ENCODE measurements around the gene MTMR3.

Gene MTMR3

GRCh38 chr22:29871684-29872083 is 11.3 kb upstream of the MTMR3 start:
- TF ChIP-seq, protein P1, sequence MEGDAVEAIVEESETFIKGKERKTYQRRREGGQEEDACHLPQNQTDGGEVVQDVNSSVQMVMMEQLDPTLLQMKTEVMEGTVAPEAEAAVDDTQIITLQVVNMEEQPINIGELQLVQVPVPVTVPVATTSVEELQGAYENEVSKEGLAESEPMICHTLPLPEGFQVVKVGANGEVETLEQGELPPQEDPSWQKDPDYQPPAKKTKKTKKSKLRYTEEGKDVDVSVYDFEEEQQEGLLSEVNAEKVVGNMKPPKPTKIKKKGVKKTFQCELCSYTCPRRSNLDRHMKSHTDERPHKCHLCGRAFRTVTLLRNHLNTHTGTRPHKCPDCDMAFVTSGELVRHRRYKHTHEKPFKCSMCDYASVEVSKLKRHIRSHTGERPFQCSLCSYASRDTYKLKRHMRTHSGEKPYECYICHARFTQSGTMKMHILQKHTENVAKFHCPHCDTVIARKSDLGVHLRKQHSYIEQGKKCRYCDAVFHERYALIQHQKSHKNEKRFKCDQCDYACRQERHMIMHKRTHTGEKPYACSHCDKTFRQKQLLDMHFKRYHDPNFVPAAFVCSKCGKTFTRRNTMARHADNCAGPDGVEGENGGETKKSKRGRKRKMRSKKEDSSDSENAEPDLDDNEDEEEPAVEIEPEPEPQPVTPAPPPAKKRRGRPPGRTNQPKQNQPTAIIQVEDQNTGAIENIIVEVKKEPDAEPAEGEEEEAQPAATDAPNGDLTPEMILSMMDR (conservative IDR thresholded peaks at IDR 0.05; ENCODE audit: low read depth, low read length): no peak
- no peak overlapping the region for H3K4me3 ChIP-seq (ENCODE audit: low read depth, low read length)
- DNase-seq (ENCODE audit: low read depth): peak; percentile 15

- no peak overlapping the region for H3K4me3 ChIP-seq (ENCODE audit: low read depth, low read length)
- no peak for DNase-seq (ENCODE audit: low read depth)
- TF ChIP-seq, protein P1 (conservative IDR thresholded peaks at IDR 0.05; ENCODE audit: low read depth, low read length): no peak
These were observed 10.7 kb upstream of the MTMR3 start for GRCh38 chr22:29872144-29872893.

- no peak overlapping the region for H3K4me3 ChIP-seq (ENCODE audit: low read depth, low read length)
- no peak for DNase-seq (ENCODE audit: low read depth)
- TF ChIP-seq, protein P1 (conservative IDR thresholded peaks at IDR 0.05; ENCODE audit: low read depth, low read length): no peak
These were observed 10.0 kb upstream of the MTMR3 start for GRCh38 chr22:29872989-29873388.

- no peak for DNase-seq (ENCODE audit: low read depth)
- TF ChIP-seq, protein P1 (conservative IDR thresholded peaks at IDR 0.05; ENCODE audit: low read depth, low read length): no peak
These were observed 9.0 kb upstream of the MTMR3 start for GRCh38 chr22:29873943-29874342.

GRCh38 chr22:29877620-29878019 is 5.4 kb upstream of the MTMR3 start:
- TF ChIP-seq, protein P1 (conservative IDR thresholded peaks at IDR 0.05; ENCODE audit: low read depth, low read length): no peak
- peak; percentile 64 for DNase-seq (ENCODE audit: low read depth)
- no peak overlapping the region for H3K4me3 ChIP-seq (ENCODE audit: low read depth, low read length)

More at GRCh38 chr22:29873943-29874342, 9.0 kb upstream of the MTMR3 start:
- no peak overlapping the region for H3K4me3 ChIP-seq (ENCODE audit: low read depth, low read length)

DNA sequence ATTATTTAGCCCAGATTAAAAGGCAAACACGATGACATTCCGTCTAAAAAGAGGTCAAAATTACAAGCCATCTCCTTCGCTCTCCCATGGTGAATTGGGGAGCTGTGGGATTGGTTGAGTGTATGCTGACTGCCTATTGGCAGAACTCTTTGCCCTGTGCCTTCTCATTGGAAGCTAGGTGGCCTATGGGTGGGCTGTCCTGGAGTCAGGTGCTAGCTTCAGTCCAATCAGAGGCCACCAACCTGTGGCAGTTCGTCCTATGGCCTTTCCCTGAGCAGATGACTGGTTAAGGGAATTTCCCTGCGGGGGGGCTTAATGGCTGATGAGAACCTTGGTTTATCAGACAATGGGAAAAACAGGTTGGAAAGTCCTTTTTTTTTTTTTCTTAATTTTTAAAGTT is 3.2 kb upstream of the MTMR3 start:
- TF ChIP-seq, protein P1 (conservative IDR thresholded peaks at IDR 0.05; ENCODE audit: low read depth, low read length): no peak
- no peak for DNase-seq (ENCODE audit: low read depth)
- no peak overlapping the region for H3K4me3 ChIP-seq (ENCODE audit: low read depth, low read length)

DNA sequence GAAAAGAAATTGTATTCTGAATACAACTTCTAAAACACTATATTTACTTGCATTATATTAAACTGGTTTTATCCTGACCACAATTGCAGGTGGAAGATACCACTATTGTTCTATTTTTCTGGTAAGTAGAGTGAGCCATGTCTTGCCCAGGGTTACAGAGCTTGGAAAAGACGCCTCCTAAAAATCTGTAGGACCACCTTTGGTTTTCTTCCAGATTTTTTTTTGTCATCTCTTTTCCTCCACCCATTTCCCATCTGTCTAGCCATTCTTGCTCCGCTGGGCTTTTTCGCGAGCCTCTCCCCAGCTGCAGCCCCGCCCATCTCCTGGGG is 294 bp upstream of the MTMR3 start:
- DNase-seq (ENCODE audit: low read depth): no peak
- peak overlapping the region; percentile 20 for H3K4me3 ChIP-seq (ENCODE audit: low read depth, low read length)
- TF ChIP-seq, protein P1 (conservative IDR thresholded peaks at IDR 0.05; ENCODE audit: low read depth, low read length): no peak
